DND-41 (cell line): ENCODE results near the gene MTFMT.

ENCODE experiments used
- ATAC-seq: fragments of 200-7000 bp; cut with Tn5 transposase; 3 replicates; pipeline ENCODE4 v1.9.1; 2021; ENCODE audit warnings: low read depth; ENCODE audit not compliant: insufficient read depth
- DNase-seq: peaks from one replicate; pipeline ENCODE4 v3.0.0-alpha.2; 2020
- H2AFZ ChIP-seq: 2 replicates; pipeline ENCODE4 v1.6.0; 2012; ENCODE audit warnings: low read depth, low read length
- H3K27ac ChIP-seq: 2 replicates; pipeline ENCODE4 v1.5.1; 2012; ENCODE audit warnings: low read length, inconsistent platforms
- H3K27me3 ChIP-seq: fragments of 200-600 bp; sonication (generic); 2 replicates; pipeline ENCODE4 v1.6.0; 2012; ENCODE audit warnings: low read length, mild to moderate bottlenecking, inconsistent platforms; ENCODE audit not compliant: insufficient read depth, poor library complexity
- H3K36me3 ChIP-seq: 2 replicates; pipeline ENCODE4 v1.5.1; 2012; ENCODE audit warnings: low read length, inconsistent platforms; ENCODE audit not compliant: insufficient read depth
- H3K4me1 ChIP-seq: 2 replicates; pipeline ENCODE4 v1.5.1; 2012; ENCODE audit warnings: mild to moderate bottlenecking, low read length; ENCODE audit not compliant: insufficient read depth
- H3K4me2 ChIP-seq: 2 replicates; pipeline ENCODE4 v1.6.0; 2012; ENCODE audit warnings: mild to moderate bottlenecking, moderate library complexity, low read length, inconsistent platforms; ENCODE audit not compliant: insufficient read depth
- H3K4me3 ChIP-seq, 2 experiments: fragments of 200-600 bp in 1 of 2; shearing (Covaris generic) in 1 of 2; 2 replicates each; pipeline ENCODE4 v1.5.1; 2012 to 2016; ENCODE audit warnings: inconsistent platforms in 2 of 2, low read length in 2 of 2, mild to moderate bottlenecking in 2 of 2, low read depth in 1 of 2, moderate library complexity in 1 of 2
- H3K79me2 ChIP-seq: 2 replicates; pipeline ENCODE4 v1.6.0; 2012; ENCODE audit warnings: low read length, inconsistent platforms; ENCODE audit not compliant: insufficient read depth
- H3K9ac ChIP-seq: 2 replicates; pipeline ENCODE4 v1.6.0; 2012; ENCODE audit warnings: low read depth, mild to moderate bottlenecking, inconsistent platforms, low read length, moderate library complexity
- H3K9me3 ChIP-seq: 2 replicates; pipeline ENCODE4 v1.5.1; 2012; ENCODE audit warnings: low read length, moderate library complexity, mild to moderate bottlenecking, inconsistent platforms; ENCODE audit not compliant: insufficient read depth, severe bottlenecking
- H4K20me1 ChIP-seq: 2 replicates; pipeline ENCODE4 v1.6.0; 2012; ENCODE audit warnings: low read length; ENCODE audit not compliant: insufficient read depth
- EZH2 ChIP-seq: IDR thresholded peaks from 3 replicates; pipeline ENCODE4 v1.6.1; 2012; ENCODE audit warnings: borderline replicate concordance, low read depth, mild to moderate bottlenecking, moderate library complexity, low read length, inconsistent platforms; ENCODE audit not compliant: severe bottlenecking
- TF ChIP-seq, protein P1 (sequence below): IDR thresholded peaks from 2 replicates; pipeline ENCODE4 v1.5.1; 2012; ENCODE audit warnings: borderline replicate concordance, low read length, moderate library complexity, mild to moderate bottlenecking; ENCODE audit not compliant: poor library complexity, severe bottlenecking; ENCODE audit errors: extremely low read depth

Gene MTFMT

DNA sequence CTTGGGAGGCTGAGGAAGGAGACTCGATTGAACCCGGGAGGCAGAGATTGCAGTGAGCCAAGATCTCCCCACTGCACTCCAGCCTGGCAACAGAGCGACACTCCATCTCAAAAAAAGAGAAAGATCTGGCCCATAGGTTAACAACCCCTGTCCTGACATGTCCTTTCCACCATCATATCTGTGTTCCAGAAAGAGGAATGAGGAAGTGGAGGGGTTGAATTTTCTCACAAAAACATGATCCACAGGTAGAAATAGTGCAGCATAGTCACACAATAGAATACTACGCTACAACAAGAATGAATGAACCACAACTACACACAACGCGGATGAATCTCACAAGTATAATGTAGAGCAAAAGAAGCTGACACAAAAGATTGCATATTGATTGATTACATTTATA is 11.0 kb upstream of the MTFMT start:
- Histone ChIP-seq H3K36me3 (no peaks in the 10 kb centered on the region), H3K4me1 (no peaks in the 10 kb centered on the region), H3K4me2 (no peak overlapping the region), H3K27me3 (no peaks in the 10 kb centered on the region), H4K20me1 (no peaks in the 10 kb centered on the region), H3K79me2 (no peaks in the 10 kb centered on the region), H3K4me3 (no peak overlapping the region), H2AFZ (no peak overlapping the region), H3K27ac (no peak overlapping the region), H3K9me3 (no peaks in the 10 kb centered on the region), H3K9ac (no peak overlapping the region)
- DNase-seq (no peak), ATAC-seq (no peak)
- no peak for TF ChIP-seq EZH2
- TF ChIP-seq, protein P1, sequence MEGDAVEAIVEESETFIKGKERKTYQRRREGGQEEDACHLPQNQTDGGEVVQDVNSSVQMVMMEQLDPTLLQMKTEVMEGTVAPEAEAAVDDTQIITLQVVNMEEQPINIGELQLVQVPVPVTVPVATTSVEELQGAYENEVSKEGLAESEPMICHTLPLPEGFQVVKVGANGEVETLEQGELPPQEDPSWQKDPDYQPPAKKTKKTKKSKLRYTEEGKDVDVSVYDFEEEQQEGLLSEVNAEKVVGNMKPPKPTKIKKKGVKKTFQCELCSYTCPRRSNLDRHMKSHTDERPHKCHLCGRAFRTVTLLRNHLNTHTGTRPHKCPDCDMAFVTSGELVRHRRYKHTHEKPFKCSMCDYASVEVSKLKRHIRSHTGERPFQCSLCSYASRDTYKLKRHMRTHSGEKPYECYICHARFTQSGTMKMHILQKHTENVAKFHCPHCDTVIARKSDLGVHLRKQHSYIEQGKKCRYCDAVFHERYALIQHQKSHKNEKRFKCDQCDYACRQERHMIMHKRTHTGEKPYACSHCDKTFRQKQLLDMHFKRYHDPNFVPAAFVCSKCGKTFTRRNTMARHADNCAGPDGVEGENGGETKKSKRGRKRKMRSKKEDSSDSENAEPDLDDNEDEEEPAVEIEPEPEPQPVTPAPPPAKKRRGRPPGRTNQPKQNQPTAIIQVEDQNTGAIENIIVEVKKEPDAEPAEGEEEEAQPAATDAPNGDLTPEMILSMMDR, result no peak

DNA sequence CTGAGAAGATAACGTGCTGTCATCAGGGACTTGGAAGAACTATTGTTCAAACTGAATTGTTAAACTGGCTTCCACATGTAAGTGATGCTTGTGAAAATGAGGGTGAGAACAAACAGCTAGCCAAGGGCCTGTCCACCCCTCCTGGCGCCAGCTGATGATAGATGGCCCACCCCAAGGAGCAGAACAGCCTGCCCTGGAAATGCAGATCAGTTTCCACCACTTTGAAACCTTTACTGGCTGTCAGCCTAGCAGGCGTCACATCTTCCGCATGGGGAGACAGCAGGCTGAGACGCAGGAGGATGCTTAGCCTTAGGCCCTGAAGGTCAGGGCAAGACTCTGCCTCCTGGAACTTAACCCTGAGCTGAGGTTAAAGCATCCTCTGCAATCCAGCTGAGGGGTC is 9.4 kb upstream of the MTFMT start:
- Histone ChIP-seq H3K36me3 (no peaks in the 10 kb centered on the region), H3K9me3 (no peaks in the 10 kb centered on the region), H2AFZ (no peak overlapping the region), H3K27ac (no peak overlapping the region), H3K27me3 (no peaks in the 10 kb centered on the region), H4K20me1 (no peaks in the 10 kb centered on the region), H3K9ac (no peak overlapping the region), H3K4me3 (no peak overlapping the region), H3K79me2 (no peaks in the 10 kb centered on the region), H3K4me1 (no peaks in the 10 kb centered on the region), H3K4me2 (no peak overlapping the region)
- DNase-seq (no peak), ATAC-seq (no peak)
- no peak for TF ChIP-seq EZH2

DNA sequence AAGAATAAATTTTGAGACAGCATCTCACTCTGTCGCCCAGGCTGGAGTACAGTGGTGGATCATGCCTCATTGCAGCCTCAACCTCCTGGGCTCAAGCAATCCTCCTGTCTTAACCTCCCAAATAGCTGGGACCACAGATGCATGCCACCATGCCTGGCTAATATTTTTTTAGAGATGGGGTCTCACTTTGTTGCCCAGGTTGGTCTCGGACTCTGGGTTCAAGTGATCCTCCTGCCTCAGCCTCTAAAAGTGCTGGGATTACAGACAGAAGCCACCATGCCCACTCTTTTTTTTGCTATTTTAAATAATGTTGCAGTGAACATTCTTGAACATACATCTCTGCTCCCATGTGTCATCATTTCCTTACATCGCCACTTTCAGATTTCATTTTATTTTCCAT is 9.0 kb upstream of the MTFMT start:
- no peak for TF ChIP-seq EZH2
- TF ChIP-seq, protein P1, result no peak
- Histone ChIP-seq H4K20me1 (no peaks in the 10 kb centered on the region), H3K27me3 (no peaks in the 10 kb centered on the region)

DNA sequence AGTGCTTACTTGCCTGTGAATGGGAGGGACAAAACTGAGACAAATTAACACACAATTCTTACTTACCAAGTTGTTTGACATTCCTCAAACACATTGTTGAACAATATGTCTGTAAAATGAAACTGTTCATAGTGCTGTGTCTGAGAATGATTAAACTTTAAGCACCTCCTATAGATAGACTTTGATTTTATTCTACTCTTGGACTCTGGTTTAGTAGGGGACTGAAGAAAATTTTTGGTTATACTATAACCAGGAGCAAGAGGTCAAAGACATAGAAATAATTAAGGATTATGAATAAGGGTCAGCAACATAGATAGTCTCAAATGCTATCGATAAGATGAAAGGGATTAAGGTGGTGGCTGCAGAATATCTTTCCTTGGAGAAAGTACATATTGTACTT is 7.9 kb upstream of the MTFMT start:
- DNase-seq, result no peak

More for the DNA sequence above, 9.0 kb upstream of the MTFMT start:
- no peak for DNase-seq
- Histone ChIP-seq H3K4me2 (no peak overlapping the region), H3K9ac (no peak overlapping the region), H3K27ac (no peak overlapping the region), H3K36me3 (no peaks in the 10 kb centered on the region), H3K4me1 (no peaks in the 10 kb centered on the region), H3K9me3 (no peaks in the 10 kb centered on the region), H3K4me3 (no peak overlapping the region), H3K79me2 (no peaks in the 10 kb centered on the region), H2AFZ (no peak overlapping the region)
- no peak for ATAC-seq

More for the DNA sequence above, 7.9 kb upstream of the MTFMT start:
- Histone ChIP-seq H3K27ac (no peak overlapping the region), H4K20me1 (no peaks in the 10 kb centered on the region), H3K4me2 (no peak overlapping the region), H3K4me3 (no peak overlapping the region), H3K79me2 (no peaks in the 10 kb centered on the region), H3K27me3 (no peaks in the 10 kb centered on the region), H3K9ac (no peak overlapping the region), H3K36me3 (no peaks in the 10 kb centered on the region), H3K4me1 (no peaks in the 10 kb centered on the region), H2AFZ (no peak overlapping the region), H3K9me3 (no peaks in the 10 kb centered on the region)
- no peak for TF ChIP-seq EZH2
- TF ChIP-seq, protein P1, result no peak
- ATAC-seq, result no peak
